COLO668 (cell line): ENCODE data around the gene AFAP1L2.

Experiments
- DNase-seq: peaks from one replicate; lab custom pipeline; 2025; ENCODE audit not compliant: unreplicated experiment; lab: John Stamatoyannopoulos, UW

AFAP1L2 gene

GRCh38 chr10:114246679-114247305 is 157.5 kb downstream of the AFAP1L2 start:
- no peak for DNase-seq

DNA sequence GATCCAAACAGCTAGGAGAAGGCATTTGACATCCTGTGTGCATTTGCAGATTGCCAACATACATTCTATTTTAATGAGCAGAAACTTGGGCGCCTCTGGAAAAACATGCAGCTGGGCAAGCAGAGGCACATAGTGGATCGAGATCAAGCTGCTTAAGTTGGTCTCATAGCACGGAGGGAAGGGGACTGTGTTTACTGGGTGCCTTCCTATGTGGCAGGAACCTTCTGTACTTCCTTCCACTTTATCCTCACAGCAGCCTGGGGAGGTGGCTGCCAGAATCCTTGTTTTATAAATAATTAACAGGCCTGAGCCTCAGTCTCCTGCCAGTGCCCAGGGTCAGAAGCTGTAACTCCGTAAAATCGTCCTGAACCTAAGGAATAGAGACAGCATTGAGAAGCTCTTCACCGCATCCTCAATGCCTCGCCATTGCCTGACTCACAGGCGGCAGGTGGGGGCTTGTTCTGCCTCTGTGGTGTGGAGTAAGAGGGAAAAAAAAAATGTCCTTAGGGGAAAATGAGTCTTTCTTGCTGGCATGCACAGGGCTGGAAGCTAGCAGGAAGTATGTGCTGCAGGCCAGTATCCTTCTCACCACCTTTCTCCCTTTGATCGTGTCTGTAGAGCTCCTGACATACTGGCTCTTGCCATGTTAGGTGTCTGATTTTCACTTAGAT is 159.0 kb downstream of the AFAP1L2 start:
- no peak for DNase-seq
